Measurements from ENCODE around the gene RRAD.

DNA sequence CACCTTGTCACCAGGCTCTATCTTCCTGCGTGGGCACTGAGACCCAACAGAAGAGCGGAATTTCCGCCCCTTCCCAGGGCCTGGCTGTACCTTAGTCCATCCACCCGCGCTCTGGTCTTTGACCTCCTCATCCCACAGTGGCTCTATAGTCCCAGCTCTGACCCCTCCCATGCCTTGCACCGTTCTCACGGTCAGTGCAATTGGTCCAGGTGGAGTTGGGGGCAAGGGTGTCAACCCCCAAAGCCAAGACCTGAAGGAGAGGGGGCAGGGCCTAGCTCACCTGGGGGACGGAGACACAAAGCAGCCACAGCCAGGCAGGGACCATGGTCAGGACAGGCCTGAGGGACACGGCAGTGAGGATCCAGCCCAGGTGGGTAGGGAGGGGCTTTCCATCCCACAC, 7.6 kb downstream of the RRAD start:
- TF ChIP-seq, protein P1, sequence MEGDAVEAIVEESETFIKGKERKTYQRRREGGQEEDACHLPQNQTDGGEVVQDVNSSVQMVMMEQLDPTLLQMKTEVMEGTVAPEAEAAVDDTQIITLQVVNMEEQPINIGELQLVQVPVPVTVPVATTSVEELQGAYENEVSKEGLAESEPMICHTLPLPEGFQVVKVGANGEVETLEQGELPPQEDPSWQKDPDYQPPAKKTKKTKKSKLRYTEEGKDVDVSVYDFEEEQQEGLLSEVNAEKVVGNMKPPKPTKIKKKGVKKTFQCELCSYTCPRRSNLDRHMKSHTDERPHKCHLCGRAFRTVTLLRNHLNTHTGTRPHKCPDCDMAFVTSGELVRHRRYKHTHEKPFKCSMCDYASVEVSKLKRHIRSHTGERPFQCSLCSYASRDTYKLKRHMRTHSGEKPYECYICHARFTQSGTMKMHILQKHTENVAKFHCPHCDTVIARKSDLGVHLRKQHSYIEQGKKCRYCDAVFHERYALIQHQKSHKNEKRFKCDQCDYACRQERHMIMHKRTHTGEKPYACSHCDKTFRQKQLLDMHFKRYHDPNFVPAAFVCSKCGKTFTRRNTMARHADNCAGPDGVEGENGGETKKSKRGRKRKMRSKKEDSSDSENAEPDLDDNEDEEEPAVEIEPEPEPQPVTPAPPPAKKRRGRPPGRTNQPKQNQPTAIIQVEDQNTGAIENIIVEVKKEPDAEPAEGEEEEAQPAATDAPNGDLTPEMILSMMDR (IDR thresholded peaks at IDR 0.05) = no peak
- TF ChIP-seq POLR2A (IDR thresholded peaks at IDR 0.05) = no peak

Data from body of pancreas (tissue), 4 donors.